ENCODE data around the gene KRTDAP.

The KRTDAP gene

DNA sequence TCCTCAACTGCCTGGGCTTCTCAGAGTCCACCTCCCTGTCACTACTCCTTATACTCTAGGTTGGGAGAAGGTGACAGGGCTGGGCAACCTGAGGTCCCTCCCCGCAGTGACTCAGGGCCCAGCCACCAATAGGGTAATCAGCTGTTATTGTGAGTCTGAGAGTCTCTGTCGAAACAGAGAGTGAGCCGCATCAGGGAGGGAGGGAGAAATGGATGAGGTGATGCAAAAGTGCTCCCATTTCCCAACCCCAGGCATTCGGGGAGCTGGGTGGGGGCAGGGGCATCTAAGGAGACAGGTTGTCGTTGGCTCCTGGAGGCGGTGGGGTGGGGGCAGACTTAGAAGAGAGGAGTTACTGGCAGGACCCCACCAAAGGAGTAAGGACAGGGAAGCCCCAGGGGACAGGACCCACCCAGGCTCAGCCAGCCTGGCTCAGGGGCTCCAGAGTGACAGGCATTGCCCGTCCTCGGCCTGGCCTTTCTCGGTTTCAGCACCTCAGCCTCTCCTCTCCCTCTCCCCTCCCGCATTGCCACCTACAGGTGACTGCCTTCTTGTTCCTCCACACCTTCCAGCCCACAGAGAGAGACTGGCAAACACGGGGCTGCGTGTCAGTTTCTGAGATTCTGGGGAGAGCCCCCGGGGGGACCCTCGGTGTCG, 23.5 kb upstream of the KRTDAP start, which contains the start of gene DMKN:
Gene DMKN (minus strand): TSS at position 22 of the 654 bp plus-strand sequence. CDS start 174 bp downstream, outside the sequence.
- no peak for DNase-seq (ENCODE audit: low read depth in 2 of 3, low spot score in 2 of 3)

DNA sequence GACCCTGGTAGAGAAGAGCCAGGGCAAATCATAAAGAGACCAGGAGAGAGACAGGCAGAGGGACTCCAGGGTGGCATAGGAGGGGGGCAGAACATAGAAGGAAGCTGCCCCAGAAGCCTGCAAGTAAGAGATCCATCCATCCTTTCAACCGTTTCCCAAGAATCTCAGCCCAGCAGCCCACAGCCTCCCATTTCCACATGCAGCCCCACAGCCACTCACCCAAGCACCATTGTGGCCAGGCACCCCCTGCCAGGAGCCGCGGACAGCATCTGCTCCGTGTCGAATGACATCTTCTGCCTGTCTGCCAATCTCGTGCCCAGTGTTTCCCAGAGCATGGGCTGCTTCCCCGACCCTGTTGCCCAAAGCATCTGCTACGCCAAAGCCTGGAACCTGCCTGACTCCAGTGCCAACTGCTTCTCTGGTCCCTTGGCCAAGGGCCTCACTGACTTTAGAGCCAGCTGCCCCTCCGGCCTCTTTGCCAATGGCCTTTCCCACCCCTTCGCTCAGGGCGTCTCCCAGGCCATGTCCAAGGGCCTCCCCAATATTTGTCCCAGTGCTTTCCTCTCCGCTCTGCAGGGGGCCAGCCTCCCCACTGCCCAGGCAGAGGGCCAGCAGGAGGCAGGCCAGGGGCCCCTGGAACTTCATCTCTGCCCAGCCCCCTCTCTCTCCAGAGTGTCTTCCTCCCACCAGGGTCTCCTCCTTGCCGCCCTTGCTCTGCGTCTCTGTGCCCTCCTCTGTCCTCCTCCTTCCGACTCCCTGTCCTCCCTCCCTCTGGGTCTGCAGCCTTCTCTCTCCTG, 22.8 kb upstream of the KRTDAP start:
- DNase-seq (ENCODE audit: low read depth in 2 of 3, low spot score in 2 of 3), result no peak

DNA sequence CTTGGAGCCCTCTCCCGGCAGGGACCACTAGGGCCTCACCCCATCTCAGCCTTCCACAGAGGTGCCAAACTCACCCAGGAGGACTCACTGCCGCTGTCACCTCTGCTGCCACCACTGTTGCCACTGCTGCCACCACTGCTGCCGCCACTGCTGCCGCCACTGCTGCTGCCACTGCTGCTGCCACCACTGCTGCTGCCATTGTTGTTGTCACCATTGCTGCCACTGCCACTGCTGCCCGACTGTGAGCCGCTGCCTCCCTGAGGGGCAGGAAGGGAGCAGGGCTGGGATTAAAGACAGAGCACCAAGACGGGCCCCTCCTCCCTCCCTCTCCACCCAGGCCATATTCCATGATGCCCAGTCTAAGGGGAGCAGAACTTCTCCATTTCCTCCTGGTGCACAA, 21.1 kb upstream of the KRTDAP start:
- DNase-seq (ENCODE audit: low read depth in 2 of 3, low spot score in 2 of 3), result no peak

DNA sequence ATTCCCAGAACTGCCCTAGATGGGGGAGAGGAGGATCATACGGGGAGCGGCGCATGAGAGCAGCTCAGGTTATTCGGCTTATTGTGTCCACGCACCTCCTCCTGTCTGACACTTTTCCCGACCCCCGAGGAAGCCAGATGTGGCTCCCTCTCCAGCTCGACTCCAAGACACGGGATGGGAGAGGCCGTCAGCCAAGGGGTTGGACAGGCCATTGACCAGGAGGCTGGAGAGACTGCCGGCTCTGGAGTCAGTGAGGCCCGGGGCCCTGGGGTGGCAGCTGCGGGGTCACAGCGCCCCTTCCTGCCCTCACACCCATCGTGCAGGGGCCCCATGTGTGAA, 20.3 kb upstream of the KRTDAP start:
- no peak for DNase-seq (ENCODE audit: low read depth in 2 of 3, low spot score in 2 of 3)

DNA sequence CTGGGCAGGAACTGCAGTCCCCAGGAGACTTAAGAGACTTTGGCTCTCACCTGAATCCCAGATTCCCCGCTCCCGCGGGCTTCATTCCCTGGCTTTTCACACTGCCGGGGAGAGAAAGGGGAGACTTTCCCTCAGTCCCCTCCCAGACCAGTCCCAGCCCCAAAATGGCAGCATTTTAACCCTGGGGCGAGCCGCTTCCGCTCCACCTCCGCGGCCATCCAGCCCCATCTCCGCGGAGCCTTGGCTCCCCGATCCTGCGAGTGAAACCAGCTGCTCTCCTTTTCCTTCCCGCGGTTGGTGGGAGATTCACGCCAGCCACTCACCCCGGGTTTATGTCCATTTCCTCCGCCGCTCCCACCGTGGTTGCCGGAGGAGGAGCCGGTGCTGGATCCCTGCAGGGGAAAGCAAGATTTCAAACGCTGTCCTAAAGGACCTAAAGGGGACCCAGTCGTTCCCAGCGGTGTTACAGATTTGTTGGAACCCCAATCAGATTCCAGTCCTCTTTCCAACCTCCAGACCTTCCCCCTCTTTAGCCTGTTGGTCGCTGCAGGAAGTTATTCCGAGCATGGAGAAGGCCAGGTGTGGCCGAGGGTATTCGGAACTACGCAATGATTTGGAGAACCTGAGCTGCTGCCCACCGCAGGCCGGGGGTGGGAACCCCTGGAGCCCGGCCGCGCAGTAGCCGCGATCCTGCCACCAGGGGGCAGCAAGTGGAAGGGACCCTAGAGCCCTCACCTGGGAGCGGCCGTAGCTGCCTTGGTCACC, 19.8 kb upstream of the KRTDAP start:
- DNase-seq (ENCODE audit: low read depth in 2 of 3, low spot score in 2 of 3), result peak; percentile 16 to 72 (median 68)

DNA sequence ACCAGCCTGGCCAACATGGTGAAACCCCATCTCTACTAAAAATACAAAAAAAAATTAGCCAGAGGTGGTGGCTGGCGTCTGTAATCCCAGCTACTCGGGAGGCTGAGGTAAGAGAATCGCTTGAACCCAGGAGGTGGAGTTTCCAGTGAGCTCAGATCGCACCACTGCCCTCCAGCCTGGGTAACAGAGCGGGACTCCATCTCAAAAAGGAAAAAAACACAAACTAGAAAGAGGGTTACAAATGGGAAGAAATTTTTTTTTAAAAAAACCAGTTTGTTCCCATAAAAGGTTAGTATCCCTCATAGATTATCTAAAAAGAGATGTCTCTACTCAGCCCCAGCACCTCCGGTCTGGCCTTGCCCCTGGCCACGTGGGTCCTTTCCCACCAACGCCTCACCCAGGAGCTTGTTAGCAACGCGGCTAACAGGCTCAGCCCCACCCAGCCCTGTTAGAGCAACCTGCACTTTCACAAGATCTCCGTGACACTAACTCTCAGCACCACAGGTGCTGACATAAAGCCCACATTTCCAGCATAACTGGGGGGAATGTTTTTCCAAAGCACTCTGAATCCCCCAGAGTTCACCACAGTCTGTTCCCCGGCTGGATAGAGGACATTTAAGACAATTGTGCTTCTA, 18.9 kb upstream of the KRTDAP start:
- no peak for DNase-seq (ENCODE audit: low read depth in 2 of 3, low spot score in 2 of 3)

DNA sequence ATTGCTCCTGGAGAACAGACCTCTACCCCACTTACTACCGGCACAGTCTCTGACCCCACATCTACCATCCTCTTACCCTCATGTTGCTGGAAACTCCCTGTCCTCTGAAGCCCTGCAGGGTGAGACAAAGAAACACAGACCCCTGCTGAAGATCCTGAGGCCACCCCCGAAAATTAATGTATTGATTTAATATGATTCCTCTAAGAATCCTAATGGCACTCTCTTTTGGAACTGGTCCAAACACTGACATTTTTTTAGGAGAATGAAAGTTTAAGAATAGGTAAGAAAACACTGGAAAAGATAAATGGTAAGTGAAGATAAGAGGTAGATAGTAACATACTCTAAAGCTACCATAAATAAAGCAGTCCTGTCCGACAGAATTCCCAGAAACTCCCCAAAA, 17.9 kb upstream of the KRTDAP start:
- DNase-seq (ENCODE audit: low read depth in 2 of 3, low spot score in 2 of 3), result no peak

DNA sequence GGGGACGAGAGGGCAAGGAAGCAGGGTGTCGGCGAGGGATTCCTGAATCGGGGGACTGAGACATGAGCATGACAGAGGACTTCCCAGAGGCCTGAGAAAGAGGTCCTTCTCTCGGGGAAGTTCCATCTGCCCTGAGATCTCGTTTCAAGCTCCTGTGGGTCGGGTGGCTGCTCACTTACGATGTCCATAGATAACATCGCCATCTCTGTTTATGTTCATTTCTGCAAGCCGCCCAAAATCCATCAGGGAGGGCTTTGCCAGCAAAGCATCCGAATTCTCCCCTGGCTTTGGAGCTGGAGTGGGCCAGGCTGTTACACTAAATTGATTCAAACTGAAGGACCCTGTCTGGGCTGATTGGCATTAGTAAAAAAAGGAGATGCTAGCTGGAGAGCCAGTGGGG, 17.3 kb upstream of the KRTDAP start:
- no peak for DNase-seq (ENCODE audit: low read depth in 2 of 3, low spot score in 2 of 3)

DNA sequence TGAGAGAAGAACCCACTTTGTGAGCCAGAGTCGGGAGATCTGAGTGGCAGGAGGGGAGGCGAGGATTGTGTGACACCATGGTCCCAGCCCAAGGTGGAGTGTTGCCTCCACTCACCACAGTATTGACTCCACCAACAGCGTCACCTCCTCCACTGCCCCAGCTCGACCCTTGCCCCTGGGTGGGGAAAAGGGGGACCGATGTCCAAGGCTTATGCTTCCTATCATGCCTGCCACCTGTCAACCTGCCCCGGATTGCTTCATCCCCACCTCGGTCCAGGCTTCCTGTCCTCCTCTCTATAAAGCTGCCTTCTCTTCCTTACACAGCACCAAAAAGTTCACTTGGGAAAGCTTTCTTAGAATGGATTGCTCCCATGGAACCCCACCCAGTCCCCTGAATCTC, 15.7 kb upstream of the KRTDAP start:
- DNase-seq (ENCODE audit: low read depth in 2 of 3, low spot score in 2 of 3), result no peak

DNA sequence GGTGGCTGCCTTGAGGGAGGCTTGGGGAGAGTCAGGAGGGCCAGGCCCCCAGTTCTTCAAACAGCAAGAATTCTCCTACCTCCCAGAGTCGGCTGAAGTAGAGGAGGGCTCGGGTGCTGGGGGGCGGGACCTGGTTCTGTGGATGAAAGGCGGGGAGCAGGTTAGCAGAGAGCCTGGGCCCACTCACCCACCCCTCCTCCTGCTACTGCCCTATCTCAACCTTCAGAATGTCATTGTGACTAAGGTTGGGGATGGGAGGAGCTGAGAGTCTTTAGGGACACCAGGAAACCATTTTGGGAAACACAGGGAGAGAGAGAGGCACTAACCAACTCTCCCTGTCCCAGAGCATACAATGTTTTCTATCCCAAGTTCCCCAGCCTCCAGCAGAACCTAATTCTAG, 12.5 kb upstream of the KRTDAP start:
- DNase-seq (ENCODE audit: low read depth in 2 of 3, low spot score in 2 of 3), result no peak

DNA sequence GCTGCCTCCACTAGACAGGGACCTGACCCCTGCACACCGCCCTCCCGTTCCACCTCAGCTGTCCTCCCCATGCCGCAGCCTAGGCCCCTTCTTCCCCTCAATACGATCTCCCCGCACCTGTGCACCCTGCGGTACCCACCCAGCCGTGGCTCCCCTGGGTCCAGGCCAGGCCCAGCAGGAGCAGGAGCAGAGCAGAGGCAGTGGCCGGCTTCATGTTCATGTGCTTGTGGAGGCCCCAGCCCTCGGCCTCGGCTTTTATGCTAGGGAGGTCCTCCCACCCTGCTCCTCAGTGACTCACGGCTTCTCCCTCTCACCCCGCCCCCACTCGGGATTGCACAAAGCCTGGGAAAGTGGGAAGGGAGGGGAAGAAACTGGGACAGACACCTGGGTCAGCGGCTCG, 11.4 kb upstream of the KRTDAP start:
- DNase-seq (ENCODE audit: low read depth in 2 of 3, low spot score in 2 of 3), result no peak

DNA sequence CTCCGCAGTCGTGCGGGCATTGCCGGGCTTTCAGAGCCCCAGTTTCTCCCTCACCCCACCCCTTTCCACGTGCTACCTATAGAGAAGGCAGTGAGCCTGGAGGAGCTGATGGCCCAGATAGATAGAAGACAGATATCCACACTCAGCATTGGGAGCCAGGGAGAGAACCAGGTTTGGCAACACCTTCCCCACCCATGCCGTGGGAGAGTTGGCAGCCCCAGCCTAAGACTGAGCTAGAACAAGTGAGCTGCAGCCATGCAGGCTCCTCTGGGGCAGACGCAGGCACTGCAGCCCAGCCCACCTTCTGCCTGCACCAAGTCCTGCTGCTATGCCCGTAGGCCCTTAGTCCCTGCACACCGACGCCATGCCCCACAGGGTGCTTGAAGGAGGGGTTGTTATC, 10.3 kb upstream of the KRTDAP start:
- DNase-seq (ENCODE audit: low read depth in 2 of 3, low spot score in 2 of 3), result no peak

DNA sequence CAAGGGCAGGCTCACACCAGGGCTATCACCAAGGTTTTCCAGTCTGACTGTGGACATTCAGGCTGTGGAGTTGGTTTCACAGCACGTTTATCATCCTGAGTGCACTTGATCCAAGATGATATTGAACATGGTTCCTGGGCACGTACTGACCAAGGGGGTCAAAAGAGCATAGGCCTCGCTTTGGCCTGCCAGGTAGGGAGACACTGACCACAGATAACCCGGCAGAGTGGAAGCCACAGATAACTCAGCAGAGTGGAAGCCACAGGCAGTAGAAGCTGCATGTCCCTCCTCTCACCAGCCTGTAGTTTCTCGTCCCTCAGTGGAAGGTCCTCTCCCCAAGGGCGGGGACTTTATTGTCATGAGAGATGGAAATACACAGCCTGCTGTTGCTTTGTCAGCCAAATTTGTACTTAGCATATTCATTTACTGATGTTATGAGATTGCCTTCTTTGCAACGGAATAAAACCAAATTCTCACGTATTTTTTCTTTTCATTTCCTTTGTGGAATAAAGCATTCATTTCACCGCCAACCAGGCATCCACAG, 8.8 kb upstream of the KRTDAP start:
- no peak for DNase-seq (ENCODE audit: low read depth in 2 of 3, low spot score in 2 of 3)

DNA sequence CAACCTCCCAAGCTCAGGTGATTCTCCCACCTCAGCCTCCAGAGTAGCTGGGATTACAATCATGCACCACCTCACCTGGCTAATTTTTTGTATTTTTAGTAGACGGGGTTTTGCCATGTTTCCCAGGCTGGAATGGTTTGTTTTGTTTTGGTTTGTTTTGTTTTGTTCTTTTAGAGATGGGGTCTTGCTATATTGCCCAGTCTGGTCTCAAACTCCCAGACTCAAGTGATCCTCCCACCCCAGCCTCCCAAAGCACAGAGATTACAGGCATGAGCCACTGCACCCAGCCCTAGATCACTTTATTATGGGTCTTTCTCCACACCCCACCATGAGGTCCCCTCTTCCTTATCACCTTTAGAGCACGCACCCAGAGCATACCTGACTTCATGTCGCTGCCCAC, 8.0 kb upstream of the KRTDAP start:
- DNase-seq (ENCODE audit: low read depth in 2 of 3, low spot score in 2 of 3), result no peak

DNA sequence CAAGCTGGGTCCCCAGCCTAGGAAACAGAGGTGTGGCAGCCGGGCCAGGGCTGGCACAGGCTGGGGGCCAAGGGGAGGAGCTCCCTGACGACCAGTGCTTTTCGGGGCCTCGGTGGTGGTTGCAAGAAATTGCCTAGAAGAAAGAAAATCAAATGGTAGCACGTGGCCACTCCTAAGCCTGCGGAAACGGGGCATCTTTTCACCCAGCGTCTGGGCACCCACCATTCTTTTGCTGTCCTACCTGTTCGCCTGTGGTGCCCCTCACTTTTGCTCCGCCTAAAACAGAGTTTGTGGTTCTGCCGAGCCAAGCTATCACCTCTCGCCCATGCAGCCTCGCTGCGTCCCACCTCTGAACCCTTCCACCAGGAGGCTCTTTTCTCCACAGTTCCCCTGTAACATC, 7.1 kb upstream of the KRTDAP start:
- DNase-seq (ENCODE audit: low read depth in 2 of 3, low spot score in 2 of 3), result no peak

DNA sequence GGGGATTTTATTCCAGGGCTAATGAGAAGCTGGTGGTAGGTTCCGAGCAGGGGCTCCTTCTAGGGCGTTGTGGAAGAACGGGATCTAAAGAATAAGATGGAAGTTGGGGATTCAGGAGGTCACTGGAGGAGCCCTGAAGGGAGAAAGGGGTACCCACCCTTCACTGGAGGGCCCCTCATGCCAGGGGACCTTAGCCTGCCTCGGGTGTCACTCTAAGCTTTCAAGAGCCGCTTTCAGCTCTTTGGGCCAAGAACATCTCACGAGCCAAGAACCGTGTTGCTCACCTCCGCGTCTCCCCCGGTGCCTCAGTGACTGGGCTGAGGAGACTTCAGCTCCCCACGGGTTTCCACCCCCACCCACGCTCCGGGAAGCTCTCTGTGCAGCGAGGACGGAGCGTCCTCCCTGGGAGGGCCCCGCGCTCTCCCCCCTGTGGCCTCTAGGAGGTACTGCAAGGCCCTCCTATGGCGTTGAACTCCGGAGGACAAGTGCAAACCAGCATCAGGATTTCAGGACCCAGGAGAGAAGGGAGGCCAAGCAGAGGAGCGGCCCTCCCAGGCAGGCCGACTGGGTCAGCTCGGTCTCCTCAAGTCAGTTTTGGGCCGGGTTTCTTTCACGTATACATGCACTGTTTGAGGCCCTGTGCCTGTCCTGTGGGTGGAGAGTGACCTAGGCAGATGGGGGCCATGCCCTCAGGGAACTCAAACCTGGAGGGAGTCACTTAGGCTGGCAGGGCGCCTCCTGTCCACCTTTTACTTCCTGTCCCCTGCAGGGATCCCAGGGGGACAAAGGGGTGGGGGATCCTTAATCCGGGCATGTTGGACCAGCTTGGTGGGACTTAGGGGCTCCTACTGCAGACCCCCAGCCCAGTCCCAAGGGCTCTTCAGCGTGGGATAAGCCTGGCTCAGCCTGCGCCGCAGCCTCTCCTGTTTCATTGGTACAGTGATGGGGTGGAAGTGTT, 5.1 kb upstream of the KRTDAP start:
- DNase-seq (ENCODE audit: low read depth in 2 of 3, low spot score in 2 of 3), result peak; percentile 38 to 58 (median 40)

DNA sequence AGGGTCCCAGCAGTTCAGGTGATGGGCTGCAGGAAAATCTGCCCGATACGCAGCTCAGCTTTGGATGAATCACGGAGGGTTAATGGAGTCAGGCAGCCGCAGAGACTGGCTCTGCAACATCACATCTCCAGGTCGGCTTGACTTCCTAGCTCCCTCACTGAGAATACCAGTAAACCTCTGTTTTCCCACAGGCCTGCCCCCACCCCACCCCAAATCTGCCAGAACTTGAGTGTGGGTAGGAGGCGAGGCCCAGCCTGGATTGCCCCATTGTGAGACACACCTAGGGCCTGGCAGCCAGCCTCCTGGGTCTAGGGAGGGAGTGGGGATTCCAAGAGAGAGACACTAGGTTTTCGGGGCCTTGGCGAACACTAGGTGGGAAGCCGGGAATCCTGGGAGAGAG, 3.7 kb upstream of the KRTDAP start:
- DNase-seq (ENCODE audit: low read depth in 2 of 3, low spot score in 2 of 3), result no peak

DNA sequence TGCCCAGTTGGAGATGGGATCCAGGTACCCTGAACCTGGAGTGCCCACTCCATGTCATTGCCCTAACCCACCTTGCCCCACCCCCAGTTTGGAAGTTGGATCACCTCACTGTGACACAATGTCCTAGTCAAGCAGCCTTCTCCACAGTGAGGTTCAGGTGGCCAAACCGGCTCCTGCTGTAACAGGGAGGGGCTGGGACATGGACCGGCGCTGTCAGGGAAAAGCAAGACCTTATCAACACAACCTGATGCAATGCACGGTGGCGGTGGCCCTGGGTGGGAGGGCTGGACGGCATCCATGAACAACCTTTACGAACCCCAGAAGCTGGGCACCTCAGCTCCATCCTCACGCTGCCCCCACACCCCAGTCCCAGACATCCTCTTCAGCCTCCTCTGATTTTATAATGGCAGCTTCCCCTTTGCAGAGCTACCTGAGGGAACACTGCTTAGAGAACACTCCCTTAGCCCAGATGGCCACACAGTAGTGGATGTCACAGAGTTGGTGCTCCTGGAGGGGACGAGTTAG, 1.6 kb upstream of the KRTDAP start:
- DNase-seq (ENCODE audit: low read depth in 2 of 3, low spot score in 2 of 3), result no peak

DNA sequence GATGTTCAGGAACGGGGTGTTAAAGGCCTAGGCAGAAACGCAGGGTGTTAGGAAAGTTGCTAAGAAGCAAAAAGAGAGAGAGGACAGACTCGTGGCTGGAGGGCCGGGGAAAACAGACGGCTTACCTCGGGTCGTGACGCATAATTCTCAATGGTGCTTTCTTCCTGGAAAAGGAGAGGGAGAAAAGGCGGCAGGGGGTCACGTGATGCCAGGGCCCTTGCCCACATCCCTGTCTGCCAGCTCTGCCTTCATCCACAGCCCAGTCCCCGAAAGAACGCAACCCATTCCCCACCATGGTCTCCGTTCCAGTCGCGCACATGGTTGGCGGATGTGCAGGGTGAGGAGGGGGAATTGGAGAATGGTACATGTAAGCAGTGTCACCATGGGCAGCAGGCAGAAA, 1.6 kb downstream of the KRTDAP start:
- no peak for DNase-seq (ENCODE audit: low read depth in 2 of 3, low spot score in 2 of 3)

DNA sequence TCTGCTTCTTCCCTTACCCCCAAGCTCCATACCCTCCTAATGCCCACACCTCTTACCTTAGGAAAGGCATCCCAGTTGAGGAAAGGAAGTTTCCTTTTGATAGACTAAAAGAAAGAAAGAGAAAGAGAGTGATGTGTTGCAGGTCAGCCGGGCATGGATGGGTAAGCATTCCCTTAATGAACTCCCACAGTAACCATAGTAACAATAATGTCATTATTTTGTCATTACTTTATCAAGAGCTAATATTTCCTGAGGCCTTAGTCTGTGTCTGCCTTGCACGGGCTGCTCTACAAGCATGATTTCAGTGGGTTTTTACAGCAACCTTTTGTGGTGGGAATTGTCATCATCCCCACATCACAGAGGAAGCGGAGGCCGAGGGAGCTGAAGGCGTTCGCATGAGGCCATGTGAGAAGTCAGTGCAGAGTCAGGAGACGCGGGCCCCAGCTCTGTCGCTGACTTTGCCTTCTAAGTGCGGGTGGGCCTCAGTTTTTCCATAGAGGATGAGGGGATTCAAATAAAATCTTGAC, 2.5 kb downstream of the KRTDAP start:
- DNase-seq (ENCODE audit: low read depth in 2 of 3, low spot score in 2 of 3), result no peak

Data from activated CD8-positive, alpha-beta memory T cell treated with anti-CD3 and anti-CD28 coated beads for 48 hours (primary cell).